Cardiac fibroblast (primary cell): Measurements from ENCODE around the gene MLYCD.
"Not testable (repeated sequence)": the region's sequence is repeated elsewhere in the genome, so short reads cannot be mapped to it uniquely, and the experiment has no call there.

ENCODE experiments used
- DNase-seq, 2 donors: peaks; one replicate each; pipeline versions ENCODE4 v3.0.0 to v3.0.0-alpha.2; 2010; ENCODE audit warnings: low read depth in 2 of 2
- H3K4me3 ChIP-seq, 2 donors: replicated peaks in 1 of 2; 1 replicate in 1 of 2; 2 replicates in 1 of 2; pipeline ENCODE4 v1.5.1; 2011; ENCODE audit warnings: low read depth in 2 of 2, low read length in 2 of 2, mild to moderate bottlenecking in 2 of 2, moderate library complexity in 1 of 2
- CTCF ChIP-seq: IDR thresholded peaks from one replicate; pipeline ENCODE4 v1.5.1; 2011; ENCODE audit warnings: low read depth, mild to moderate bottlenecking, low read length, inconsistent platforms

MLYCD gene

GRCh38 chr16:83948914-83949723 lies 50.2 kb downstream of the MLYCD start:
- no peak for TF ChIP-seq CTCF
- no peak for DNase-seq
- H3K4me3 ChIP-seq, result no peak overlapping the region

GRCh38 chr16:83949724-83950001 lies 50.7 kb downstream of the MLYCD start:
- no peak for TF ChIP-seq CTCF
- no peak for DNase-seq
- H3K4me3 ChIP-seq, result no peak overlapping the region

GRCh38 chr16:83950862-83951399 lies 52.0 kb downstream of the MLYCD start:
- DNase-seq, H3K4me3 ChIP-seq: not testable (repeated sequence)

- DNase-seq, result no peak
These were observed 52.6 kb downstream of the MLYCD start for GRCh38 chr16:83951544-83951943.

GRCh38 chr16:83952587-83952939 lies 53.6 kb downstream of the MLYCD start:
- no peak for DNase-seq
- no peak for TF ChIP-seq CTCF
- H3K4me3 ChIP-seq, result peak overlapping the region in 1 of 2 donors; percentile 68

More at GRCh38 chr16:83951544-83951943, 52.6 kb downstream of the MLYCD start:
- no peak for TF ChIP-seq CTCF
- no peak overlapping the region for H3K4me3 ChIP-seq

- peak within 1 kb of the TSS; percentile 64 to 68 for H3K4me3 ChIP-seq
- TF ChIP-seq CTCF, result no peak
- peak; percentile 96 to 97 for DNase-seq
These were observed 54.3 kb downstream of the MLYCD start, which contains the start of gene OSGIN1 for GRCh38 chr16:83952940-83953795. Gene OSGIN1 (plus strand): TSS chr16:83953240. CDS start chr16:83957672, 4,432 bp downstream.

- H3K4me3 ChIP-seq, result peak overlapping the region; percentile 64 to 68
- TF ChIP-seq CTCF, result peak; percentile 58
- peak; percentile 29 to 53 for DNase-seq
These were observed 55.1 kb downstream of the MLYCD start for GRCh38 chr16:83953796-83954576.
